BLaER1 (cell line): Measurements from ENCODE around the gene MAPRE2.

Experiments used
- H3K27ac ChIP-seq: shearing (Covaris generic); formaldehyde crosslinking; 2 replicates; pipeline ENCODE4 v1.8.1; 2022
- H3K27me3 ChIP-seq: shearing (Covaris generic); formaldehyde crosslinking; 2 replicates; pipeline ENCODE4 v1.8.1; 2022
- H3K36me3 ChIP-seq: shearing (Covaris generic); formaldehyde crosslinking; 2 replicates; pipeline ENCODE4 v1.8.1; 2022
- H3K4me1 ChIP-seq: shearing (Covaris generic); formaldehyde crosslinking; 2 replicates; pipeline ENCODE4 v1.8.1; 2022
- H3K4me2 ChIP-seq: shearing (Covaris generic); formaldehyde crosslinking; 2 replicates; pipeline ENCODE4 v1.8.1; 2022
- H3K4me3 ChIP-seq: shearing (Covaris generic); formaldehyde crosslinking; 2 replicates; pipeline ENCODE4 v1.8.1; 2022
- H3K9ac ChIP-seq: shearing (Covaris generic); formaldehyde crosslinking; 2 replicates; pipeline ENCODE4 v1.8.1; 2022
- H3K9me3 ChIP-seq: shearing (Covaris generic); formaldehyde crosslinking; 2 replicates; pipeline ENCODE4 v1.8.1; 2022
- H4K20me1 ChIP-seq: shearing (Covaris generic); formaldehyde crosslinking; 2 replicates; pipeline ENCODE4 v1.8.1; 2022
- Cebpa-rat ChIP-seq: shearing (Covaris generic); IDR thresholded peaks from 2 replicates; pipeline ENCODE4 v1.8.1; 2022

MAPRE2 gene

GRCh38 chr18:35085450-35086380 is 44.5 kb downstream of the MAPRE2 start:
- H3K27ac ChIP-seq, result no peak overlapping the region
- no peak for TF ChIP-seq Cebpa-rat

GRCh38 chr18:35086704-35087103 is 45.5 kb downstream of the MAPRE2 start:
- TF ChIP-seq Cebpa-rat, result no peak
- Histone ChIP-seq H3K9me3 (no peaks in the 10 kb centered on the region), H3K9ac (no peak overlapping the region), H4K20me1 (peaks cover 31% of the 10 kb centered on the region), H3K4me2 (no peak overlapping the region), H3K4me3 (no peak overlapping the region), H3K27ac (no peak overlapping the region), H3K4me1 (no peaks in the 10 kb centered on the region), H3K36me3 (peaks cover 6% of the 10 kb centered on the region; the same call in 1 of the 2 replicates), H3K27me3 (no peaks in the 10 kb centered on the region)

More at GRCh38 chr18:35085450-35086380, 44.5 kb downstream of the MAPRE2 start:
- no peaks in the 10 kb centered on the region for H3K4me1 ChIP-seq
- no peak overlapping the region for H3K9ac ChIP-seq
- H3K9me3 ChIP-seq, result no peaks in the 10 kb centered on the region; the same call in 1 of the 2 replicates
- no peak overlapping the region for H3K4me3 ChIP-seq
- peaks cover 7% of the 10 kb centered on the region; the same call in 1 of the 2 replicates for H3K36me3 ChIP-seq
- H3K4me2 ChIP-seq, result no peak overlapping the region
- peaks cover 31% of the 10 kb centered on the region for H4K20me1 ChIP-seq
- H3K27me3 ChIP-seq, result no peaks in the 10 kb centered on the region

GRCh38 chr18:35087726-35088125 is 46.5 kb downstream of the MAPRE2 start:
- Histone ChIP-seq H3K9ac (no peak overlapping the region), H3K9me3 (no peaks in the 10 kb centered on the region), H3K4me1 (no peaks in the 10 kb centered on the region), H3K27me3 (no peaks in the 10 kb centered on the region), H3K4me2 (no peak overlapping the region), H3K27ac (no peak overlapping the region), H3K36me3 (peaks cover 7% of the 10 kb centered on the region; the same call in 1 of the 2 replicates), H4K20me1 (peaks cover 31% of the 10 kb centered on the region), H3K4me3 (no peak overlapping the region)
- no peak for TF ChIP-seq Cebpa-rat

- TF ChIP-seq Cebpa-rat, result no peak
- Histone ChIP-seq H3K27ac (no peak overlapping the region), H3K9ac (no peak overlapping the region), H3K4me2 (no peak overlapping the region), H3K9me3 (no peaks in the 10 kb centered on the region), H4K20me1 (peaks cover 21% of the 10 kb centered on the region), H3K27me3 (no peaks in the 10 kb centered on the region), H3K4me3 (no peak overlapping the region), H3K4me1 (no peaks in the 10 kb centered on the region), H3K36me3 (0 out of 2 replicates have a peak, but pooled peaks cover 7% of the 10 kb centered on the region)
These were observed 47.7 kb downstream of the MAPRE2 start for GRCh38 chr18:35088921-35089320.

- H3K4me3 ChIP-seq, result no peak overlapping the region
- no peaks in the 10 kb centered on the region for H3K27me3 ChIP-seq
- no peaks in the 10 kb centered on the region for H3K4me1 ChIP-seq
- no peak overlapping the region for H3K9ac ChIP-seq
- H3K9me3 ChIP-seq, result no peaks in the 10 kb centered on the region
- no peak overlapping the region for H3K27ac ChIP-seq
- H3K36me3 ChIP-seq, result 0 out of 2 replicates have a peak, but pooled peaks cover 7% of the 10 kb centered on the region
- H3K4me2 ChIP-seq, result no peak overlapping the region
- peaks cover 17% of the 10 kb centered on the region for H4K20me1 ChIP-seq
- TF ChIP-seq Cebpa-rat, result no peak
These were observed 48.2 kb downstream of the MAPRE2 start for GRCh38 chr18:35089382-35089781.

- Histone ChIP-seq H3K4me2 (no peak overlapping the region), H3K4me3 (no peak overlapping the region), H3K9me3 (no peaks in the 10 kb centered on the region), H3K27ac (no peak overlapping the region), H3K9ac (no peak overlapping the region), H3K4me1 (no peaks in the 10 kb centered on the region), H3K27me3 (no peaks in the 10 kb centered on the region), H4K20me1 (peaks cover 16% of the 10 kb centered on the region), H3K36me3 (0 out of 2 replicates have a peak, but pooled peaks cover 7% of the 10 kb centered on the region)
- no peak for TF ChIP-seq Cebpa-rat
These were observed 48.8 kb downstream of the MAPRE2 start for GRCh38 chr18:35089891-35090550.

- H3K4me1 ChIP-seq, result no peaks in the 10 kb centered on the region
- no peak overlapping the region for H3K4me2 ChIP-seq
- no peak overlapping the region for H3K27ac ChIP-seq
- no peaks in the 10 kb centered on the region for H3K27me3 ChIP-seq
- no peak for TF ChIP-seq Cebpa-rat
- H3K4me3 ChIP-seq, result no peak overlapping the region
- H4K20me1 ChIP-seq, result peaks cover 7% of the 10 kb centered on the region; the same call in 1 of the 2 replicates
- H3K9me3 ChIP-seq, result no peaks in the 10 kb centered on the region
- H3K9ac ChIP-seq, result no peak overlapping the region
- 0 out of 2 replicates have a peak, but pooled peaks cover 7% of the 10 kb centered on the region for H3K36me3 ChIP-seq
These were observed 50.6 kb downstream of the MAPRE2 start for GRCh38 chr18:35091841-35092240.

GRCh38 chr18:35095983-35096676 is 54.9 kb downstream of the MAPRE2 start:
- no peak overlapping the region for H3K27ac ChIP-seq

GRCh38 chr18:35096677-35097011 is 55.4 kb downstream of the MAPRE2 start:
- Histone ChIP-seq H3K9me3 (no peaks in the 10 kb centered on the region), H3K4me1 (no peaks in the 10 kb centered on the region), H4K20me1 (peaks cover 16% of the 10 kb centered on the region; the same call in 1 of the 2 replicates), H3K9ac (no peak overlapping the region), H3K4me2 (no peak overlapping the region), H3K27ac (no peak overlapping the region), H3K4me3 (no peak overlapping the region), H3K36me3 (peaks cover 43% of the 10 kb centered on the region), H3K27me3 (no peaks in the 10 kb centered on the region)
- TF ChIP-seq Cebpa-rat, result no peak

More at GRCh38 chr18:35095983-35096676, 54.9 kb downstream of the MAPRE2 start:
- TF ChIP-seq Cebpa-rat, result no peak
- Histone ChIP-seq H3K4me1 (no peaks in the 10 kb centered on the region), H3K27me3 (no peaks in the 10 kb centered on the region), H3K4me3 (no peak overlapping the region), H3K4me2 (no peak overlapping the region), H4K20me1 (peaks cover 16% of the 10 kb centered on the region; the same call in 1 of the 2 replicates), H3K9me3 (no peaks in the 10 kb centered on the region), H3K9ac (no peak overlapping the region), H3K36me3 (peaks cover 42% of the 10 kb centered on the region)
